ENCODE measurements around the gene APCDD1L. TPM values are rescaled to one million over a fixed set of nuclear protein-coding genes. Genes with fewer than 3 reads are reported as not detected.
A peak's percentile ranks its signal among the peaks of the same experiment; 100 is the strongest.

The APCDD1L gene
- total and polyA plus RNA-seq, 4 donors: 1.3 to 14.6 (median 2.0) TPM

- Histone ChIP-seq H3K36me3 (ENCODE audit: control insufficient read depth in 1 of 2, insufficient read depth in 2 of 2, low read length in 1 of 2) (no peaks in the 10 kb centered on the region), H3K9me3 (ENCODE audit: control insufficient read depth, low read length) (peaks cover 3% of the 10 kb centered on the region), H3K27ac (ENCODE audit: low read depth in 1 of 2, low read length in 2 of 2) (no peak overlapping the region), H3K4me3 (ENCODE audit: low read length in 2 of 2) (no peak overlapping the region), H3K27me3 (ENCODE audit: control insufficient read depth in 1 of 2, insufficient read depth in 2 of 2, low read length in 1 of 2) (no peaks in the 10 kb centered on the region), H3K4me1 (ENCODE audit: control insufficient read depth in 1 of 2, insufficient read depth in 2 of 2, low read length in 2 of 2) (no peaks in the 10 kb centered on the region)
- intact Hi-C loops (cut with DNase I): no loop called here
- ATAC-seq (ENCODE audit: low FRiP score): no peak
- WGBS, 2 donors: 83 to 85% methylated on average over 4 of the region's 4 CpGs
- DNase-seq: no peak
Observed at GRCh38 chr20:58492795-58493524, 22.2 kb downstream of the APCDD1L start.

GRCh38 chr20:58492074-58492718, 23.0 kb downstream of the APCDD1L start:
- H3K27ac ChIP-seq (ENCODE audit: low read depth in 1 of 2, low read length in 2 of 2): no peak overlapping the region
- H3K4me3 ChIP-seq (ENCODE audit: low read length in 2 of 2): no peak overlapping the region
- H3K4me1 ChIP-seq (ENCODE audit: control insufficient read depth in 1 of 2, insufficient read depth in 2 of 2, low read length in 2 of 2): no peaks in the 10 kb centered on the region
- H3K9me3 ChIP-seq (ENCODE audit: control insufficient read depth, low read length): peaks cover 3% of the 10 kb centered on the region
- no peaks in the 10 kb centered on the region for H3K27me3 ChIP-seq (ENCODE audit: control insufficient read depth in 1 of 2, insufficient read depth in 2 of 2, low read length in 1 of 2)
- ATAC-seq (ENCODE audit: low FRiP score) (no peak), DNase-seq (no peak)
- intact Hi-C loops (cut with DNase I): no loop called here
- 81 to 85% methylated on average over 7 of the region's 7 CpGs for WGBS, 2 donors
- H3K36me3 ChIP-seq (ENCODE audit: control insufficient read depth in 1 of 2, insufficient read depth in 2 of 2, low read length in 1 of 2): no peaks in the 10 kb centered on the region

- Histone ChIP-seq H3K4me1 (ENCODE audit: control insufficient read depth in 1 of 2, insufficient read depth in 2 of 2, low read length in 2 of 2) (no peaks in the 10 kb centered on the region), H3K27me3 (ENCODE audit: control insufficient read depth in 1 of 2, insufficient read depth in 2 of 2, low read length in 1 of 2) (no peaks in the 10 kb centered on the region), H3K27ac (ENCODE audit: low read depth in 1 of 2, low read length in 2 of 2) (no peak overlapping the region), H3K36me3 (ENCODE audit: control insufficient read depth in 1 of 2, insufficient read depth in 2 of 2, low read length in 1 of 2) (no peaks in the 10 kb centered on the region), H3K4me3 (ENCODE audit: low read length in 2 of 2) (no peak overlapping the region), H3K9me3 (ENCODE audit: control insufficient read depth, low read length) (peaks cover 3% of the 10 kb centered on the region)
- intact Hi-C loops (cut with DNase I): no loop called here
- DNase-seq: no peak
- 29 to 49% methylated on average over 1 of the region's 1 CpG for WGBS, 2 donors
- no peak for ATAC-seq (ENCODE audit: low FRiP score)
Observed at GRCh38 chr20:58486207-58486606, 29.0 kb downstream of the APCDD1L start.

- Histone ChIP-seq H3K27ac (ENCODE audit: low read depth in 1 of 2, low read length in 2 of 2) (no peak overlapping the region), H3K27me3 (ENCODE audit: control insufficient read depth in 1 of 2, insufficient read depth in 2 of 2, low read length in 1 of 2) (no peaks in the 10 kb centered on the region), H3K9me3 (ENCODE audit: control insufficient read depth, low read length) (peaks cover 3% of the 10 kb centered on the region), H3K36me3 (ENCODE audit: control insufficient read depth in 1 of 2, insufficient read depth in 2 of 2, low read length in 1 of 2) (no peaks in the 10 kb centered on the region), H3K4me1 (ENCODE audit: control insufficient read depth in 1 of 2, insufficient read depth in 2 of 2, low read length in 2 of 2) (no peaks in the 10 kb centered on the region), H3K4me3 (ENCODE audit: low read length in 2 of 2) (no peak overlapping the region)
- DNase-seq: no peak
- 48 to 58% methylated on average over 3 of the region's 3 CpGs for WGBS, 2 donors
- intact Hi-C loops (cut with DNase I): no loop called here
- no peak for ATAC-seq (ENCODE audit: low FRiP score)
Observed at GRCh38 chr20:58485393-58485792, 29.8 kb downstream of the APCDD1L start.

GRCh38 chr20:58483470-58483869, 31.7 kb downstream of the APCDD1L start:
- intact Hi-C loops (cut with DNase I): no loop called here
- no peak overlapping the region for H3K4me3 ChIP-seq (ENCODE audit: low read length in 2 of 2)
- no peaks in the 10 kb centered on the region for H3K36me3 ChIP-seq (ENCODE audit: control insufficient read depth in 1 of 2, insufficient read depth in 2 of 2, low read length in 1 of 2)
- peaks cover 1% of the 10 kb centered on the region for H3K9me3 ChIP-seq (ENCODE audit: control insufficient read depth, low read length)
- ATAC-seq (ENCODE audit: low FRiP score) (no peak), DNase-seq (no peak)
- H3K4me1 ChIP-seq (ENCODE audit: control insufficient read depth in 1 of 2, insufficient read depth in 2 of 2, low read length in 2 of 2): no peaks in the 10 kb centered on the region
- WGBS, 2 donors: 88 to 92% methylated on average over 6 of the region's 6 CpGs
- H3K27ac ChIP-seq (ENCODE audit: low read depth in 1 of 2, low read length in 2 of 2): no peak overlapping the region
- no peaks in the 10 kb centered on the region for H3K27me3 ChIP-seq (ENCODE audit: control insufficient read depth in 1 of 2, insufficient read depth in 2 of 2, low read length in 1 of 2)

DNA sequence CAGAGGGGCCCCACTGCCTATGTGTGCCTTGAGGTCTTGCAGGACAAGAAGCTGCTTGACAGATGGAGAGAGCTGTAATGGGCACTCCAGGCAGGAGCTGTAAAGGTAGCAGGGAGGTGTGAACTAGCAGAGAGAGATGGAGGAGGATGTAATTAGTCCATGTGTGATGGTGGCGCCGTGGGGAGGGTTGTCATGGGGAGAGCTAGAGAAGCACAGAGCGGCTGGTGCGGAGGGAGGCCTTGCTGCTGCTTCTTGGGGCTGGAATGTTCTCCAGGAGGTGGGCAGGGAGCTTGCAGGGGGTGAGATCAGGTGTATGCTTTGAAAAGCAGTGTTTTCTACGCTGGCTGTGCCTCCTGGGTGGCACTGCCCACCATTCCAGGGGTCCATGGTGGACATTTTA, 32.1 kb downstream of the APCDD1L start:
- 85% methylated on average over 5 of the region's 5 CpGs for WGBS, 2 donors
- intact Hi-C loops (cut with DNase I): no loop called here
- no peaks in the 10 kb centered on the region for H3K36me3 ChIP-seq (ENCODE audit: control insufficient read depth in 1 of 2, insufficient read depth in 2 of 2, low read length in 1 of 2)

GRCh38 chr20:58482416-58482815, 32.8 kb downstream of the APCDD1L start:
- Histone ChIP-seq H3K4me3 (ENCODE audit: low read length in 2 of 2) (no peak overlapping the region), H3K36me3 (ENCODE audit: control insufficient read depth in 1 of 2, insufficient read depth in 2 of 2, low read length in 1 of 2) (no peaks in the 10 kb centered on the region), H3K9me3 (ENCODE audit: control insufficient read depth, low read length) (peaks cover 1% of the 10 kb centered on the region), H3K27ac (ENCODE audit: low read depth in 1 of 2, low read length in 2 of 2) (no peak overlapping the region), H3K27me3 (ENCODE audit: control insufficient read depth in 1 of 2, insufficient read depth in 2 of 2, low read length in 1 of 2) (no peaks in the 10 kb centered on the region), H3K4me1 (ENCODE audit: control insufficient read depth in 1 of 2, insufficient read depth in 2 of 2, low read length in 2 of 2) (no peaks in the 10 kb centered on the region)
- DNase-seq: no peak
- intact Hi-C loops (cut with DNase I): no loop called here
- WGBS, 2 donors: 70 to 79% methylated on average over 10 of the region's 10 CpGs
- no peak for ATAC-seq (ENCODE audit: low FRiP score)

More for the DNA sequence above, 32.1 kb downstream of the APCDD1L start:
- H3K9me3 ChIP-seq (ENCODE audit: control insufficient read depth, low read length): peaks cover 1% of the 10 kb centered on the region
- H3K27me3 ChIP-seq (ENCODE audit: control insufficient read depth in 1 of 2, insufficient read depth in 2 of 2, low read length in 1 of 2): no peaks in the 10 kb centered on the region
- no peak overlapping the region for H3K4me3 ChIP-seq (ENCODE audit: low read length in 2 of 2)
- DNase-seq (no peak), ATAC-seq (ENCODE audit: low FRiP score) (no peak)
- H3K4me1 ChIP-seq (ENCODE audit: control insufficient read depth in 1 of 2, insufficient read depth in 2 of 2, low read length in 2 of 2): no peaks in the 10 kb centered on the region
- H3K27ac ChIP-seq (ENCODE audit: low read depth in 1 of 2, low read length in 2 of 2): no peak overlapping the region

GRCh38 chr20:58481481-58482021, 33.6 kb downstream of the APCDD1L start:
- H3K9me3 ChIP-seq (ENCODE audit: control insufficient read depth, low read length): peaks cover 1% of the 10 kb centered on the region
- H3K4me1 ChIP-seq (ENCODE audit: control insufficient read depth in 1 of 2, insufficient read depth in 2 of 2, low read length in 2 of 2): no peaks in the 10 kb centered on the region
- ATAC-seq (ENCODE audit: low FRiP score) (peak; percentile 74), DNase-seq (peak in 1 of 2 donors; percentile 75)
- 28 to 37% methylated on average over 18 of the region's 18 CpGs for WGBS, 2 donors
- H3K27me3 ChIP-seq (ENCODE audit: control insufficient read depth in 1 of 2, insufficient read depth in 2 of 2, low read length in 1 of 2): no peaks in the 10 kb centered on the region
- no peak overlapping the region for H3K4me3 ChIP-seq (ENCODE audit: low read length in 2 of 2)
- no peak overlapping the region for H3K27ac ChIP-seq (ENCODE audit: low read depth in 1 of 2, low read length in 2 of 2)
- intact Hi-C loops (cut with DNase I): no loop called here
- no peaks in the 10 kb centered on the region for H3K36me3 ChIP-seq (ENCODE audit: control insufficient read depth in 1 of 2, insufficient read depth in 2 of 2, low read length in 1 of 2)

Data from aorta (tissue), 5 donors.